ENCODE measurements around the gene SERHL2. TPM values are rescaled to one million over a fixed set of nuclear protein-coding genes. Genes with fewer than 3 reads are reported as not detected.
"Not testable (repeated sequence)": the region's sequence is repeated elsewhere in the genome, so short reads cannot be mapped to it uniquely, and the experiment has no call there.

SERHL2 gene
- total and polyA plus RNA-seq, 2 donors (not counting 3 experiments of a cell fraction or from before 2014, with no cell fraction given) = 0.80 to 2.0 TPM

- H3K27me3 ChIP-seq (ENCODE audit: control insufficient read depth in 2 of 2, insufficient read depth in 2 of 2, low read length in 2 of 2); H3K4me1 ChIP-seq (ENCODE audit: control insufficient read depth, extremely low read depth, insufficient read depth, low read length); H3K9ac ChIP-seq (replicated peaks; ENCODE audit: extremely low read depth, insufficient read depth, low read length); H3K9me1 ChIP-seq (replicated peaks; ENCODE audit: control insufficient read depth, extremely low read depth, insufficient read depth, low read length); BruUV-seq (replicated peaks); H4K20me1 ChIP-seq (replicated peaks; ENCODE audit: control insufficient read depth, extremely low read depth, insufficient read depth, low read length); CTCF ChIA-PET; POLR2A ChIA-PET; H3K27ac ChIP-seq (ENCODE audit: insufficient read depth, low read depth, low read length); H2AFZ ChIP-seq (ENCODE audit: low read depth, low read length); DNase-seq (ENCODE audit: low read depth, low spot score); FAIRE-seq; H3K36me3 ChIP-seq (ENCODE audit: control insufficient read depth in 2 of 2, extremely low read depth in 1 of 2, insufficient read depth in 2 of 2, low read length in 2 of 2); H3K9me3 ChIP-seq (replicated peaks; ENCODE audit: control insufficient read depth, insufficient read depth, low read length); dilution Hi-C loops (cut with MboI; ENCODE audit: extremely low pct_ligation_motif_present, low sequenced_read_pairs); H3K4me2 ChIP-seq (ENCODE audit: insufficient read depth, low read length); H3K4me3 ChIP-seq (replicated peaks in 1 of 3; ENCODE audit: insufficient read depth in 1 of 3, low read depth in 1 of 3, low read length in 3 of 3): not testable (repeated sequence)
- intact Hi-C loops (cut with micrococcal nuclease) = loop anchor here (10.0 kb wide), 1 partner anchor 1491 kb away; no protein-coding TSS in a partner anchor
- H3K79me2 ChIP-seq (ENCODE audit: control insufficient read depth, insufficient read depth, low read length) = peaks cover 12% of the 10 kb centered on the region
Observed at GRCh38 chr22:42575996-42576574, 22.3 kb downstream of the SERHL2 start.

DNA sequence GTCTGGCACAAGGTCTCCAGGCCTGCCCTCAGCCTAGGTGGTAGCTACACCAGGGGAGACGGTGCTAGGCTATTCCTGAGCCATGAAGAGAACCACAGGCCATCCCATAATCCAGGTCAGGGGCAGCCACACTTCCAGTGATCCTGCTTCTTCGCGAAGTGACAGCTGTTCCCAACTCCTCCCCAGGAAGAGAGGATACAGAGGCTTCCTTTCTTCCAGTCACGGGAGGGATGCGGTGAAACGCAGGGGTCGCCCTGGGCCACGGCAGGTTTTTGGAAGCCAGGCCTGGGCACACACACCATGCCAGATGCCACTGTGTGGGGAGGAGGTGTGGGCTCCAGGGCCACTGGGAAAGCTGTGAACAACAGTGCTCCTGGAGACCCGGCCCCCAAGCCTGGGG is 23.4 kb downstream of the SERHL2 start:
- H3K27me3 ChIP-seq (ENCODE audit: control insufficient read depth in 2 of 2, insufficient read depth in 2 of 2, low read length in 2 of 2); H3K9me1 ChIP-seq (replicated peaks; ENCODE audit: control insufficient read depth, extremely low read depth, insufficient read depth, low read length); FAIRE-seq; H3K4me1 ChIP-seq (ENCODE audit: control insufficient read depth, extremely low read depth, insufficient read depth, low read length); H3K36me3 ChIP-seq (ENCODE audit: control insufficient read depth in 2 of 2, extremely low read depth in 1 of 2, insufficient read depth in 2 of 2, low read length in 2 of 2); DNase-seq (ENCODE audit: low read depth, low spot score); dilution Hi-C loops (cut with MboI; ENCODE audit: extremely low pct_ligation_motif_present, low sequenced_read_pairs); H3K9me3 ChIP-seq (replicated peaks; ENCODE audit: control insufficient read depth, insufficient read depth, low read length); H3K9ac ChIP-seq (replicated peaks; ENCODE audit: extremely low read depth, insufficient read depth, low read length); H3K27ac ChIP-seq (ENCODE audit: insufficient read depth, low read depth, low read length); POLR2A ChIA-PET; H2AFZ ChIP-seq (ENCODE audit: low read depth, low read length); H3K4me2 ChIP-seq (ENCODE audit: insufficient read depth, low read length); CTCF ChIA-PET; H3K4me3 ChIP-seq (replicated peaks in 1 of 3; ENCODE audit: insufficient read depth in 1 of 3, low read depth in 1 of 3, low read length in 3 of 3); H4K20me1 ChIP-seq (replicated peaks; ENCODE audit: control insufficient read depth, extremely low read depth, insufficient read depth, low read length); BruUV-seq (replicated peaks): not testable (repeated sequence)
- intact Hi-C loops (cut with micrococcal nuclease) = loop anchor here (10.0 kb wide), 1 partner anchor 1492 kb away; no protein-coding TSS in a partner anchor
- peaks cover 17% of the 10 kb centered on the region for H3K79me2 ChIP-seq (ENCODE audit: control insufficient read depth, insufficient read depth, low read length)

Data from endothelial cell of umbilical vein (primary cell).